HEK293T (cell line): Measurements from ENCODE around the gene CDH8.

Source experiments
- BHLHE40 ChIP-seq: fragments of 450-650 bp; IDR thresholded peaks from 2 replicates; pipeline ENCODE4 v1.6.1; 2016; ENCODE audit warnings: mild to moderate bottlenecking, moderate library complexity, borderline replicate concordance
- ELF4 ChIP-seq: fragments of 450-650 bp; IDR thresholded peaks from 2 replicates; pipeline ENCODE4 v1.6.1; 2017; ENCODE audit warnings: antibody characterized with exemption
- FOXK2 ChIP-seq: fragments of 450-650 bp; IDR thresholded peaks from 2 replicates; pipeline ENCODE4 v1.6.1; 2016; ENCODE audit warnings: mild to moderate bottlenecking
- FOXM1 ChIP-seq: fragments of 450-650 bp; IDR thresholded peaks from 2 replicates; pipeline ENCODE4 v1.6.1; 2017; ENCODE audit warnings: mild to moderate bottlenecking, borderline replicate concordance
- LEF1 ChIP-seq: fragments of 450-650 bp; IDR thresholded peaks from 2 replicates; pipeline ENCODE4 v1.6.1; 2017; ENCODE audit warnings: mild to moderate bottlenecking, borderline replicate concordance
- PKNOX1 ChIP-seq: fragments of 450-650 bp; IDR thresholded peaks from 2 replicates; pipeline ENCODE4 v1.6.1; 2016
- SP1 ChIP-seq: fragments of 450-650 bp; IDR thresholded peaks from 2 replicates; pipeline ENCODE4 v1.6.1; 2017
- SUZ12 ChIP-seq: fragments of 450-650 bp; IDR thresholded peaks from 2 replicates; pipeline ENCODE4 v1.6.1; 2016; ENCODE audit warnings: mild to moderate bottlenecking

- TF ChIP-seq BHLHE40 (no peak), FOXM1 (no peak), SUZ12 (no peak), ELF4 (no peak), FOXK2 (no peak), PKNOX1 (no peak), SP1 (no peak), LEF1 (no peak)
These were observed 222.9 kb downstream of the CDH8 start for GRCh38 chr16:61813339-61813738.
